ENCODE results near the gene RPF1.

DNA sequence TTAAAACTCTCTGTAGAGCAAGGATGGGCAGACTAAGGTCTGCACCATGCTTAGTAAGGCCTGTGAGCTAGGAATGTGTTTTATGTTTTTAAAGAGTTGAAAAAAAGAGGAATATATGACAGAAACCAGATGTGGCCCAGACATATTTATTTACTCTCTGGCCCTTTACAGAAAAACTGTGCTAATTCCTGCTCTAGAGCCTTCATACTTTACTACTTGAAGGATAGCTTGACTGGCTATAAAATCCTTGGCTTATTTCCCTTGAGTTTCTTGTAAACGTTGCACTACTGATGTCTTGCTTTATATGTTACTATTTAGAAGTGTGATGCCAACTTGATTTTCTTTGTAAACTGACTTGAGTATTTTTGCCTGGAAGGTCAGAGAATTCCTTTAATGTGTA, 61.7 kb downstream of the RPF1 start:
- TF ChIP-seq CTCF (IDR thresholded peaks at IDR 0.05; ENCODE audit: insufficient read depth, low read depth, low read length) (no peak), EZH2 (IDR thresholded peaks at IDR 0.05; ENCODE audit: insufficient read depth, low read length) (no peak)
